Smooth muscle cell (in vitro differentiated cells): ENCODE results near the gene RPS6KA2. TPM values are rescaled to one million over a fixed set of nuclear protein-coding genes. Genes with fewer than 3 reads are reported as not detected.

Source experiments
- DNase-seq: peaks from one replicate; lab custom pipeline; 2025; ENCODE audit not compliant: unreplicated experiment; lab: John Stamatoyannopoulos, UW
- H2AFZ ChIP-seq: fragments of 200-600 bp; sonication (generic); 2 replicates; pipeline ENCODE4 v1.6.0; 2016; ENCODE audit warnings: antibody characterized with exemption, low read depth, mild to moderate bottlenecking
- H3F3A ChIP-seq: fragments of 200-600 bp; sonication (generic); 2 replicates; pipeline ENCODE4 v1.6.0; 2017; ENCODE audit warnings: antibody characterized with exemption, low read depth
- H3K27ac ChIP-seq: fragments of 200-600 bp; sonication (generic); 2 replicates; pipeline ENCODE4 v1.5.1; 2016; ENCODE audit warnings: low read depth, mild to moderate bottlenecking
- H3K27me3 ChIP-seq: fragments of 200-600 bp; sonication (generic); 2 replicates; pipeline ENCODE4 v1.6.1; 2016; ENCODE audit warnings: low read depth, mild to moderate bottlenecking
- H3K36me3 ChIP-seq: fragments of 200-600 bp; sonication (generic); 2 replicates; pipeline ENCODE4 v1.5.1; 2016; ENCODE audit warnings: low read depth
- H3K4me1 ChIP-seq: fragments of 200-600 bp; sonication (generic); 2 replicates; pipeline ENCODE4 v1.5.1; 2016; ENCODE audit warnings: low read depth
- H3K4me2 ChIP-seq: fragments of 200-600 bp; sonication (generic); 2 replicates; pipeline ENCODE4 v1.6.0; 2016; ENCODE audit warnings: mild to moderate bottlenecking
- H3K4me3 ChIP-seq: fragments of 200-600 bp; sonication (generic); 2 replicates; pipeline ENCODE4 v1.5.1; 2016; ENCODE audit warnings: mild to moderate bottlenecking
- H3K79me2 ChIP-seq: fragments of 200-600 bp; sonication (generic); 2 replicates; pipeline ENCODE4 v1.6.0; 2016; ENCODE audit warnings: low read depth, mild to moderate bottlenecking
- H3K9ac ChIP-seq: fragments of 200-600 bp; sonication (generic); 2 replicates; pipeline ENCODE4 v1.6.0; 2016; ENCODE audit warnings: low read depth
- H3K9me3 ChIP-seq: fragments of 200-600 bp; sonication (generic); replicated peaks from 2 replicates; pipeline ENCODE4 v1.5.1; 2016; ENCODE audit warnings: low read depth
- H4K20me1 ChIP-seq: fragments of 200-600 bp; sonication (generic); 2 replicates; pipeline ENCODE4 v1.6.0; 2016; ENCODE audit warnings: low read depth
- CTCF ChIP-seq: fragments of 200-600 bp; sonication (generic); IDR thresholded peaks from 2 replicates; pipeline ENCODE4 v1.5.1; 2017; ENCODE audit warnings: borderline replicate concordance, mild to moderate bottlenecking, antibody characterized with exemption; ENCODE audit not compliant: insufficient read depth, poor library complexity, severe bottlenecking
- WGBS: methylation state at CpG from one replicate; pipeline ENCODE4 v1.1.7; 2016; ENCODE audit warnings: low lambda C conversion rate; 5-methylcytosine and 5-hydroxymethylcytosine counted together
- polyA plus RNA-seq: library from polyadenylated mRNA; unstranded; fragments of >200 nt; fragmentation: Nextera tagmentation; extraction: Ambion mirVana; gene quantifications from 2 replicates; pipeline ENCODE4 v1.2.1, GENCODE V29; 2016
- total RNA-seq: library from RNA; depleted of rRNA; stranded (reverse); fragments of >200 nt; gene quantifications from 2 replicates; pipeline ENCODE4 v1.2.3, GENCODE V29; 2014

Gene RPS6KA2
- total and polyA plus RNA-seq, 2 experiments from 2014 or later, result 7.8 to 10.4 TPM

DNA sequence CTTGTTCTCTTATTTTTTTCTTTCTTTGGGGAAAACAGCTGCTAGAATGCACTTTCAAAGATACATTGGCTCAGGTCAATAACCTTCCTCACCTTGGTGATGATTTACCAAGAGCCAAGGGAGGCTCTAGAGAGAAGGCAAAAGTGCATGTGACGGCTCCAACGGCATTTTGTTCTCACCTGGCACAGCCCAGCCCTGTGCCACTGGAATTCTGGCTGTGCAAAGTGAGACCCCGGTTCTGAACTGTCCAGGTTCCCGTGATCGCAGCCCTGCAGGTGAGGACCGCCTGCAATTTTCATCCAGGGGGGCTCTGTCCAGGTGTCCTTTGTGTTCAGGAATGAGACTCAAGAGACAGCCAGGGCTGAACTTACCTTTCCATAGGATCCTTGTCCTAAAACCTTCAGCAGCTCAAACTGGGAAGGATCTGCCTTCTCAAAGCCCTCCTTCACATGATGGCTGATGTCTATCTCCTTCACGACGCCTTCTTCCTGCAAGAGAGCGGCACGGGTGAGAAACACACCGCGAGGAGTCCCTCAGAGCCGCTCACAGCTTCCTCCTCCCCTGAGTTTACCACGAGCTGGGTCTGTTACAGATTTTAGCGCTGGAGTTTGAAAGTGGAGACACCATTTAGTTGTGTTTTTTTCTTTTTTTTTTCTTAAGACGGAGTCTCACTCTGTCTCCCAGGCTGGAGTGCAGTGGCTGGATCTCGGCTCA, 88.6 kb downstream of the RPS6KA2 start:
- H3K36me3 ChIP-seq, result no peaks in the 10 kb centered on the region
- H3K9ac ChIP-seq, result no peak overlapping the region
- no peak for TF ChIP-seq CTCF
- no peaks in the 10 kb centered on the region for H3K79me2 ChIP-seq
- H3K27ac ChIP-seq, result no peak overlapping the region
- no peaks in the 10 kb centered on the region for H3F3A ChIP-seq
- no peak overlapping the region for H3K4me3 ChIP-seq
- 89% methylated on average over 17 of the region's 17 CpGs for WGBS
- H3K9me3 ChIP-seq, result no peaks in the 10 kb centered on the region
- H2AFZ ChIP-seq, result no peak overlapping the region
- no peaks in the 10 kb centered on the region for H3K4me1 ChIP-seq
- H3K27me3 ChIP-seq, result no peaks in the 10 kb centered on the region
- H3K4me2 ChIP-seq, result no peak overlapping the region
- no peak for DNase-seq
- no peaks in the 10 kb centered on the region for H4K20me1 ChIP-seq

GRCh38 chr6:166534658-166535406, 92.2 kb downstream of the RPS6KA2 start:
- H3K4me2 ChIP-seq, result no peak overlapping the region
- no peaks in the 10 kb centered on the region for H4K20me1 ChIP-seq
- H3K4me1 ChIP-seq, result no peaks in the 10 kb centered on the region
- H3K36me3 ChIP-seq, result no peaks in the 10 kb centered on the region
- WGBS, result 94% methylated on average over 17 of the region's 17 CpGs
- no peak overlapping the region for H2AFZ ChIP-seq
- no peak overlapping the region for H3K9ac ChIP-seq
- H3K27me3 ChIP-seq, result no peaks in the 10 kb centered on the region
- no peak overlapping the region for H3K27ac ChIP-seq
- H3K79me2 ChIP-seq, result no peaks in the 10 kb centered on the region
- DNase-seq, result no peak
- no peak for TF ChIP-seq CTCF
- no peaks in the 10 kb centered on the region for H3K9me3 ChIP-seq
- H3K4me3 ChIP-seq, result no peak overlapping the region
- H3F3A ChIP-seq, result no peaks in the 10 kb centered on the region

GRCh38 chr6:166533205-166533824, 93.7 kb downstream of the RPS6KA2 start:
- no peaks in the 10 kb centered on the region for H3K4me1 ChIP-seq
- no peak for DNase-seq
- TF ChIP-seq CTCF, result no peak
- no peaks in the 10 kb centered on the region for H3K79me2 ChIP-seq
- no peaks in the 10 kb centered on the region for H3K27me3 ChIP-seq
- no peaks in the 10 kb centered on the region for H3F3A ChIP-seq
- no peak overlapping the region for H2AFZ ChIP-seq
- 96% methylated on average over 15 of the region's 15 CpGs for WGBS
- H3K36me3 ChIP-seq, result no peaks in the 10 kb centered on the region
- no peaks in the 10 kb centered on the region for H3K9me3 ChIP-seq
- no peaks in the 10 kb centered on the region for H4K20me1 ChIP-seq
- H3K4me2 ChIP-seq, result no peak overlapping the region
- H3K27ac ChIP-seq, result no peak overlapping the region
- H3K4me3 ChIP-seq, result no peak overlapping the region
- H3K9ac ChIP-seq, result no peak overlapping the region
